Measurements from ENCODE around the gene TUSC2.

DNA sequence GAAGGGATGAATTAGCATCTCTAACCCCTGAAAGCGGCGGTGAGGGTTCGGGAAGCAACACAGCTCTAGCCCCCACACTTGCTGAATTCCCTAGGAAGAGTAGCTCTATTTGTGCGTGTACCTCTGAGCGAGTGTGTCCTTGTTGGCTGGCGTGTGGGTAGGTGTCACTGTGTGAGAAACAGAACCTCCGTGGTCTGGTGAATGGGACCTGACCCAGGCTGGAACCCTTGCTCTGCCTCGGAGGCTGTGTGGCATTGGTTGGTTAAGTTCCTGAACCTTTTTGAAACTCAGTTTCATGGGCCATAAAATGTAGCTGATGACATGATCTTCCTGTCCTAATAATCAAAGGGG lies 31.7 kb upstream of the TUSC2 start:
- TF ChIP-seq EZH2 (IDR thresholded peaks at IDR 0.05), result no peak
- TF ChIP-seq POLR2AphosphoS5 (IDR thresholded peaks at IDR 0.05; ENCODE audit: borderline replicate concordance, low read depth, low read length), result no peak
